NCI-H146 treated with DMSO at 0.1 percent for 48 hours (cell line): ENCODE data around the gene YBX3.
A peak's percentile ranks its signal among the peaks of the same experiment; 100 is the strongest.

Source experiments
- DNase-seq: peaks from one replicate; lab custom pipeline; 2025; ENCODE audit not compliant: unreplicated experiment; lab: John Stamatoyannopoulos, UW

Gene YBX3

DNA sequence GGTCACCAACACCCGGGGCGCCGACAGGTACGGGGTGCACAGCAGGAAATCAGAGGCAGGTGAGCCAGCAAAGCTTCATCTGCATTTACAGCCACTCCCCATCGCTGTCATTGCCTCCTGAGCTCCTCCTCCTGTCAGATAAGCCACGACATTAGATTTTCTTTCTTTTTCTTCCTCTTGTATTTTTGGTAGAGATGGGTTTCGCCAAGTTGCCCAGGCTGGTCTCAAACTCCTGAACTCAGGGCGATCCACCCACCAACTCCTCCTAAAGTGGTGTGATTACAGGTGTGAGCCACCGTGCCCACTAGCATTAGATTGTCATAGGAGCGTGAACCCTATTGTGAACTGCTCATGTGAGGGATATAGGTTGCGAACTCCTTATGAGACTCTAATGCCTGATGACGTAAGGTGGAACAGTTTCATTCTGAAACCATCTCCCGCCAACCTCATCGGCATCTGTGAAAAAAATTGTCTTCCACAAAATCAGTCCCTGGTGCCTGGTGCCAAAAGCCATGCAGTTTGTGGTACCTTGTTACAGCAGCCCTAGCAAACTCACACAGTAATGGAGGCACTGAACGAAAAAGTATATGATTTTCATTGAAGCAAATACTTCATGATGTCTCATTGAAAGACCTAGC is 50.8 kb downstream of the YBX3 start:
- DNase-seq, result peak; percentile 73

GRCh38 chr12:10669533-10669932 is 53.6 kb downstream of the YBX3 start:
- no peak for DNase-seq

GRCh38 chr12:10668526-10668925 is 54.6 kb downstream of the YBX3 start:
- DNase-seq, result no peak

DNA sequence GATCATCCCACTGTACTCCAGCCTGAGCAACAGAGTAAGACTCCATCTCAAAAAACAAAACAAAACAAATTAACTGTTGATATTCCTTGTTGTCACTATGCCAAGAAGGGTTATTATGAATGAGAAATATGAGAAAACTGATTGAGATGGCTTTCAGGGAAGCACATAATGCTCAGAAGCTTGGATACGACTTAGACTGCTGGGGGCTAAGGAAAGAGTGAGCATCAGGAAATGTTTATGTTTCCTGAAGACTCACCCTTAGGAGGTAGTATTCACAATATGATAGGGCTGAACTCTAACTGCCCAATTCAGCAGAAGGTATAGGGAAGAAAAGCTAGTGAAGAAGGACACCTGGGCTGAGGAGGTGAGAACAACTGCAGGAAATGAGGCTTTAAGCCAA is 55.5 kb downstream of the YBX3 start:
- no peak for DNase-seq

DNA sequence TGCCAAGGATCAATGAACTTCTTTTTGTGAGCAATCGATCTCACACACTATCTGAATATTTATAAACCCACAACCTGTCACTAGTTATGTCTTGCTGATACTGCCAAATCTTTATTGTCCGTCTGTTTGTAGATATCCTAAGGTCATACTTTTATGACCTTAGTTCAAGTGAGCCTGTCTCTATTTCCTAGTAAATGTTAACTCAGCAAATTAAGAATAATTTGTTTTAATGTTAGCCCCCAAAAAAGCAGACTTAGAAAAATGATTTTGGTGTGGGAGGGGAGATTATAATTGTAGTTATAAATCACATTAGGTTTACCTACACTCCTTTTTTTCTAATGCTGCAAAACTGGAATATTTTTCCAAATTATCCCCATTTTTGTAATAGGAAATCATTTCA is 58.6 kb downstream of the YBX3 start:
- DNase-seq, result no peak

DNA sequence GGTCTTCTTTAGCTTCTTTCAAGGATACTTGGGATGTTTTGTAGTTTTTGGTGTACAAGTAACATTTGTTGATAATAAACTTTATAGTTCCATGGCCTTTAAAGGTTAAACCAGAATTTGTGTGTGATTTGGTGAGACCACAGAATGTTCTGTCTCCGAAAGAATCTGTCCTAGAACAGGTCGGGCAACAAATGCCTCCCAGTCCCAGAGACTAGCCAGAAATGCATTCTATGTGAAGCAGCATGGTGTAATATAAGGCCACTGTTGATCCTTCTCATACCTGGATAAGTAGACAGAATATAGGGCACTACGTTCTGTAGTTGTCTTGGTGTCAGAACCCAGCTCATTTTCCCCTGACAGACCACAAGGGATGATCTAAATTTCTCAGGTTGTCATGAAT is 59.3 kb downstream of the YBX3 start:
- no peak for DNase-seq

GRCh38 chr12:10661338-10661737 is 61.8 kb downstream of the YBX3 start:
- no peak for DNase-seq

- no peak for DNase-seq
Observed at GRCh38 chr12:10654003-10654402, 69.1 kb downstream of the YBX3 start.

GRCh38 chr12:10652192-10652591 is 70.9 kb downstream of the YBX3 start:
- no peak for DNase-seq
